ENCODE data around the gene HS6ST3.
"Not testable (repeated sequence)": the region's sequence is repeated elsewhere in the genome, so short reads cannot be mapped to it uniquely, and the experiment has no call there.

Gene HS6ST3

GRCh38 chr13:96519380-96519779 lies 429.5 kb downstream of the HS6ST3 start:
- no peak for ATAC-seq

GRCh38 chr13:96524398-96525020 lies 434.6 kb downstream of the HS6ST3 start:
- not testable (repeated sequence) for H3K4me3 Mint-ChIP-seq; H3K9me3 Mint-ChIP-seq; H3K27me3 Mint-ChIP-seq; ATAC-seq; H3K36me3 Mint-ChIP-seq (ENCODE audit: low read depth); DNase-seq; H3K27ac Mint-ChIP-seq; H3K4me1 Mint-ChIP-seq

More at GRCh38 chr13:96519380-96519779, 429.5 kb downstream of the HS6ST3 start:
- H3K9me3 Mint-ChIP-seq = no peaks in the 10 kb centered on the region
- no peak for DNase-seq
- no peak overlapping the region for H3K4me3 Mint-ChIP-seq
- H3K4me1 Mint-ChIP-seq = no peaks in the 10 kb centered on the region
- no peak overlapping the region for H3K27ac Mint-ChIP-seq
- H3K36me3 Mint-ChIP-seq (ENCODE audit: low read depth) = no peaks in the 10 kb centered on the region
- H3K27me3 Mint-ChIP-seq = no peaks in the 10 kb centered on the region

- no peak for DNase-seq
- Mint-ChIP-seq H3K36me3 (ENCODE audit: low read depth) (no peaks in the 10 kb centered on the region), H3K27ac (no peak overlapping the region), H3K27me3 (no peaks in the 10 kb centered on the region), H3K9me3 (no peaks in the 10 kb centered on the region), H3K4me3 (no peak overlapping the region), H3K4me1 (no peaks in the 10 kb centered on the region)
- ATAC-seq = no peak
Measured at GRCh38 chr13:96525715-96526114, 435.8 kb downstream of the HS6ST3 start.

- Mint-ChIP-seq H3K9me3 (no peaks in the 10 kb centered on the region), H3K27me3 (no peaks in the 10 kb centered on the region), H3K4me1 (no peaks in the 10 kb centered on the region), H3K4me3 (no peak overlapping the region), H3K27ac (no peak overlapping the region), H3K36me3 (ENCODE audit: low read depth) (no peaks in the 10 kb centered on the region)
- ATAC-seq (no peak), DNase-seq (no peak)
Measured at GRCh38 chr13:96527497-96527896, 437.6 kb downstream of the HS6ST3 start.

GRCh38 chr13:96532804-96533203 lies 442.9 kb downstream of the HS6ST3 start:
- H3K27ac Mint-ChIP-seq = no peak overlapping the region
- DNase-seq (no peak), ATAC-seq (no peak)
- H3K27me3 Mint-ChIP-seq = no peaks in the 10 kb centered on the region
- no peaks in the 10 kb centered on the region for H3K36me3 Mint-ChIP-seq (ENCODE audit: low read depth)
- H3K4me1 Mint-ChIP-seq = no peaks in the 10 kb centered on the region
- peaks cover 4% of the 10 kb centered on the region for H3K9me3 Mint-ChIP-seq
- no peak overlapping the region for H3K4me3 Mint-ChIP-seq

- Mint-ChIP-seq H3K9me3 (peaks cover 4% of the 10 kb centered on the region), H3K4me1 (no peaks in the 10 kb centered on the region), H3K36me3 (ENCODE audit: low read depth) (no peaks in the 10 kb centered on the region), H3K27ac (no peak overlapping the region), H3K4me3 (no peak overlapping the region), H3K27me3 (no peaks in the 10 kb centered on the region)
- no peak for DNase-seq
- no peak for ATAC-seq
Measured at GRCh38 chr13:96533408-96533807, 443.5 kb downstream of the HS6ST3 start.

DNA sequence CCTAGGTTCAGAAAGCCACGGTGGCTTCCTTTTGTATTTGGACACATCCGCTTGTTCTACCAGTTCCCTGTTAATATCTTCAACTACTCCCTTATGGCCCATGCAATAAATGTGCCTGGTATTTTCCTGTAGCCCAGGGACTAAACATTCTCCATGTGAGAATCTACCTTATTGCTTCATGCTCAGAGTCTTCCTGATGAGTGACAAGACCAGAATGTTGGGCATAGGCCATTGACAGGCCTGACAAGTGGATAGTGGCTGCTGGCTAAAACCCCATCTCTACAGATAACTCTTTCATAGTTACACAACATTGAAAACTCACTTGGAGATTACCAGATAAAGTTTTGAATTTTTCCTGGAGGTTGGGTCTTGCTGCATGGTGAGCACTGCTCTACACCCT lies 449.9 kb downstream of the HS6ST3 start:
- no peak overlapping the region for H3K27ac Mint-ChIP-seq
- no peak overlapping the region for H3K4me3 Mint-ChIP-seq
- no peaks in the 10 kb centered on the region for H3K36me3 Mint-ChIP-seq (ENCODE audit: low read depth)
- H3K27me3 Mint-ChIP-seq = no peaks in the 10 kb centered on the region
- no peaks in the 10 kb centered on the region for H3K4me1 Mint-ChIP-seq
- ATAC-seq (no peak), DNase-seq (no peak)
- peaks cover 2% of the 10 kb centered on the region for H3K9me3 Mint-ChIP-seq

GRCh38 chr13:96540670-96541069 lies 450.8 kb downstream of the HS6ST3 start:
- Mint-ChIP-seq H3K4me3 (no peak overlapping the region), H3K27me3 (no peaks in the 10 kb centered on the region), H3K4me1 (no peaks in the 10 kb centered on the region), H3K36me3 (ENCODE audit: low read depth) (no peaks in the 10 kb centered on the region), H3K9me3 (peaks cover 2% of the 10 kb centered on the region), H3K27ac (no peak overlapping the region)
- DNase-seq (no peak), ATAC-seq (no peak)

DNA sequence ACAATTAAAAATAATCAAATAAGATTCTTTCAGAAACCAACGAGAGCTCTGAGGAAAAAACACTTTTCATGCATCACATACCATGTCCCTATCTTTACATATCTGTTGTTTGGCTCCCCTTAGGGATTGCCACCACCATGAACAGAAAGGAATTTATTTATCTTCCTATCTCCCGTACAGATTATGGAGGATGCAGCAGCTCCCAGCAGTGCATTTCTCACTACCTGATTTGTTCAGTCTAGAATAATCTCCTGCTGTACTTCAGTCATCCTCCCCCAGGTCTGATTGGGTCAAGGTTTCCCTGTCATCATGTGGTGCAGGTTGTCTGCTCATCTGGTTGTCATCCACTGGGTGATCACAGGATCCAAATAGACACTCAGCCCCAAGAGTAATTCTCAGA lies 453.1 kb downstream of the HS6ST3 start:
- Mint-ChIP-seq H3K9me3 (peaks cover 2% of the 10 kb centered on the region), H3K27ac (no peak overlapping the region), H3K4me3 (no peak overlapping the region), H3K27me3 (no peaks in the 10 kb centered on the region), H3K4me1 (no peaks in the 10 kb centered on the region), H3K36me3 (ENCODE audit: low read depth) (no peaks in the 10 kb centered on the region)
- ATAC-seq (no peak), DNase-seq (no peak)

GRCh38 chr13:96544957-96545356 lies 455.1 kb downstream of the HS6ST3 start:
- no peaks in the 10 kb centered on the region for H3K36me3 Mint-ChIP-seq (ENCODE audit: low read depth)

GRCh38 chr13:96546463-96546862 lies 456.6 kb downstream of the HS6ST3 start:
- Mint-ChIP-seq H3K27ac (no peak overlapping the region), H3K9me3 (peaks cover 7% of the 10 kb centered on the region), H3K4me3 (no peak overlapping the region), H3K36me3 (ENCODE audit: low read depth) (no peaks in the 10 kb centered on the region), H3K4me1 (no peaks in the 10 kb centered on the region), H3K27me3 (no peaks in the 10 kb centered on the region)
- DNase-seq (no peak), ATAC-seq (no peak)

More at GRCh38 chr13:96544957-96545356, 455.1 kb downstream of the HS6ST3 start:
- no peak overlapping the region for H3K4me3 Mint-ChIP-seq
- H3K27me3 Mint-ChIP-seq = no peaks in the 10 kb centered on the region
- no peak for ATAC-seq
- no peak overlapping the region for H3K27ac Mint-ChIP-seq
- no peaks in the 10 kb centered on the region for H3K4me1 Mint-ChIP-seq
- DNase-seq = no peak
- peaks cover 7% of the 10 kb centered on the region for H3K9me3 Mint-ChIP-seq

GRCh38 chr13:96551546-96551945 lies 461.6 kb downstream of the HS6ST3 start:
- H3K27ac Mint-ChIP-seq = no peak overlapping the region
- DNase-seq (no peak), ATAC-seq (no peak)
- no peaks in the 10 kb centered on the region for H3K36me3 Mint-ChIP-seq (ENCODE audit: low read depth)
- peaks cover 5% of the 10 kb centered on the region for H3K9me3 Mint-ChIP-seq
- no peak overlapping the region for H3K4me3 Mint-ChIP-seq
- no peaks in the 10 kb centered on the region for H3K4me1 Mint-ChIP-seq
- H3K27me3 Mint-ChIP-seq = no peaks in the 10 kb centered on the region

GRCh38 chr13:96552559-96552958 lies 462.7 kb downstream of the HS6ST3 start:
- no peaks in the 10 kb centered on the region for H3K36me3 Mint-ChIP-seq (ENCODE audit: low read depth)
- no peak for DNase-seq

DNA sequence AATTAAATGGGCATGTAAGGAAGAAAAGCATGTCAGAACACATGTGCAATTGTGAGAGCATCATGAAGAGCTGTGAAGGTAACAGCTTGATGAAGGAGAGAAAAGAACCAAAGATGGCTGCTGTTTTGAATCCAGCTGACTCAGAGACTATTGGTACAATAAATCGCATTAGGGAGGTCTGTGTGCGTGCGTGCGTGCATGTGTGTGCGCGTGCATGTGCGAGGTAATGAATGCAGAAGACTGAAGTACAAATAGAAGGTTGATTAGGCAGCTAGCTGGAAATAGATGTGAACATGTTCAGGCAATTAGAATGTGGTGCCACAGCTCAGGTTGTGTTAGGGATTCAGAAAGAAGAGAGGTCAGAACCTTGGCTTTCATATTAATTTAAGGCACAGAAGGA lies 463.9 kb downstream of the HS6ST3 start:
- no peak for ATAC-seq
- no peak for DNase-seq
- Mint-ChIP-seq H3K4me3 (no peak overlapping the region), H3K9me3 (no peaks in the 10 kb centered on the region), H3K36me3 (ENCODE audit: low read depth) (no peaks in the 10 kb centered on the region), H3K27me3 (no peaks in the 10 kb centered on the region), H3K4me1 (no peaks in the 10 kb centered on the region), H3K27ac (no peak overlapping the region)

More at GRCh38 chr13:96552559-96552958, 462.7 kb downstream of the HS6ST3 start:
- no peak for ATAC-seq
- no peak overlapping the region for H3K27ac Mint-ChIP-seq
- H3K4me3 Mint-ChIP-seq = no peak overlapping the region
- H3K9me3 Mint-ChIP-seq = peaks cover 5% of the 10 kb centered on the region
- H3K27me3 Mint-ChIP-seq = no peaks in the 10 kb centered on the region
- no peaks in the 10 kb centered on the region for H3K4me1 Mint-ChIP-seq

DNA sequence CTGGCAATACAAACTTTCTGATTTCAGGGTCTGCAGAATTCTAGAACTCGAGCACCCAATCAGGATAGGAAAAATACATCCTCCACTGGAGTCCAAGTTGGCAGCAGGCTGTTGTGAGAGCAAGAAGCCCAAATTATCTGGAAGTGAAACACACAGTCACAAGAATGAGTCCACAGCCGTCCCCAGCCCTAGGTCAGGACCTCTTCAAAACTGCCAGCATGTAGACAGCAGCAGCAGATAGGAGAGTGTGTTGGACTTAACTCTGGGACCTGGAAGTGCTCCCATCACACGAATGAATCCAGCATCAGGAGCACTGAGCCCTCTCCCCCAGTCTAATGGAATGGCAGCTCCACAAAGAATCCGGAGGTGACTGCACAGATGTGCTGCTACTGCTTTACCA lies 483.7 kb downstream of the HS6ST3 start:
- Mint-ChIP-seq H3K36me3 (ENCODE audit: low read depth) (no peaks in the 10 kb centered on the region), H3K27me3 (no peaks in the 10 kb centered on the region), H3K4me1 (no peaks in the 10 kb centered on the region), H3K9me3 (peaks cover 6% of the 10 kb centered on the region), H3K27ac (no peak overlapping the region), H3K4me3 (no peak overlapping the region)
- DNase-seq (no peak), ATAC-seq (no peak)

Measured in activated naive CD8-positive, alpha-beta T cell treated with anti-CD3 and anti-CD28 coated beads, Interleukin-2, amount 50 U/mL, for 24 hours (primary cell).